H1 (cell line): ENCODE data around the gene LYZL4. TPM values are rescaled to one million over a fixed set of nuclear protein-coding genes. Genes with fewer than 3 reads are reported as not detected.

Experiments
- CTCF ChIA-PET: fragments of 300-600 bp; sonication (Branson Sonifier 250); formaldehyde crosslinking; loops from one replicate; lab custom pipeline; 2021; ENCODE audit not compliant: partially characterized antibody; lab: Charles Lee
- POLR2A ChIA-PET: fragments of 300-600 bp; sonication (Branson Sonifier 250); formaldehyde crosslinking; loops from one replicate; lab custom pipeline; 2021; ENCODE audit warnings: inconsistent platforms; ENCODE audit not compliant: partially characterized antibody; lab: Charles Lee
- DNase-seq, 2 experiments: peaks; one replicate each; pipeline versions ENCODE4 v3.0.0 to v3.0.0-alpha.2; 2010 to 2022; ENCODE audit warnings: low spot score in 2 of 2, low read depth in 1 of 2, mixed read lengths in 1 of 2
- FAIRE-seq: peaks from 2 replicates; lab custom pipeline; 2011; peaks lifted over from hg19 to GRCh38; lab: Jason Lieb, UNC
- H2AFZ ChIP-seq: 2 replicates; pipeline ENCODE4 v1.8.1; 2012; ENCODE audit warnings: low read length, inconsistent platforms
- H2AK5ac ChIP-seq: 2 replicates; pipeline ENCODE4 v1.6.1; 2013; ENCODE audit warnings: low read depth, low read length
- H2BK120ac ChIP-seq: replicated peaks from 2 replicates; pipeline ENCODE3; 2013; ENCODE audit warnings: low read depth, low read length, inconsistent platforms
- H2BK12ac ChIP-seq: 2 replicates; pipeline ENCODE4 v1.6.1; 2013; ENCODE audit warnings: low read depth, low read length
- H2BK15ac ChIP-seq: 2 replicates; pipeline ENCODE4 v1.6.1; 2013; ENCODE audit warnings: low read length
- H2BK20ac ChIP-seq: 2 replicates; pipeline ENCODE4 v1.6.1; 2013; ENCODE audit warnings: low read length
- H2BK5ac ChIP-seq: 2 replicates; pipeline ENCODE4 v1.6.1; 2013; ENCODE audit warnings: low read depth, low read length
- H3K14ac ChIP-seq: 2 replicates; pipeline ENCODE4 v1.6.1; 2013; ENCODE audit warnings: inconsistent platforms; ENCODE audit not compliant: insufficient read length
- H3K18ac ChIP-seq: 2 replicates; pipeline ENCODE4 v1.6.1; 2013; ENCODE audit warnings: low read length; ENCODE audit errors: extremely low read depth
- H3K23ac ChIP-seq: 2 replicates; pipeline ENCODE4 v1.6.1; 2013; ENCODE audit warnings: inconsistent platforms; ENCODE audit not compliant: insufficient read length
- H3K23me2 ChIP-seq: 2 replicates; pipeline ENCODE4 v1.6.1; 2013; ENCODE audit warnings: low read depth, low read length
- H3K27ac ChIP-seq: 2 replicates; pipeline ENCODE4 v1.6.1; 2011; ENCODE audit warnings: low read depth, low read length, inconsistent platforms
- H3K27me3 ChIP-seq, 4 experiments: replicated peaks in 1 of 4; 1 replicate in 1 of 4; 2 replicates in 3 of 4; pipeline versions ENCODE4 v1.6.1 to v1.8.1; 2011 to 2013; ENCODE audit warnings: low read length in 3 of 4, mild to moderate bottlenecking in 3 of 4, inconsistent platforms in 2 of 4, mixed read lengths in 2 of 4, moderate library complexity in 1 of 4; ENCODE audit not compliant: control insufficient read depth in 3 of 4, insufficient read depth in 3 of 4; ENCODE audit errors: extremely low read depth in 1 of 4
- H3K36me3 ChIP-seq, 4 experiments: 2 replicates each; pipeline versions ENCODE4 v1.6.1 to v1.8.1; 2011 to 2013; ENCODE audit warnings: mild to moderate bottlenecking in 4 of 4, low read length in 3 of 4, moderate library complexity in 2 of 4, control low read depth in 1 of 4, inconsistent platforms in 1 of 4; ENCODE audit not compliant: insufficient read depth in 4 of 4, control insufficient read depth in 2 of 4
- H3K4ac ChIP-seq: replicated peaks from 2 replicates; pipeline ENCODE3; 2013; ENCODE audit warnings: low read length, low read depth, mixed read lengths, inconsistent platforms; ENCODE audit not compliant: insufficient read length
- H3K4me1 ChIP-seq, 4 experiments: replicated peaks in 1 of 4; 1 replicate in 1 of 4; 2 replicates in 3 of 4; pipeline versions ENCODE4 v1.6.1 to v1.8.1; 2011 to 2013; ENCODE audit warnings: low read length in 3 of 4, inconsistent platforms in 2 of 4, mixed read lengths in 1 of 4; ENCODE audit not compliant: insufficient read depth in 4 of 4, control insufficient read depth in 3 of 4
- H3K4me2 ChIP-seq, 2 experiments: 2 replicates each; pipeline versions ENCODE4 v1.6.1 to v1.8.1; 2011 to 2013; ENCODE audit warnings: low read depth in 2 of 2, low read length in 2 of 2, control low read depth in 1 of 2, inconsistent platforms in 1 of 2, mild to moderate bottlenecking in 1 of 2; ENCODE audit not compliant: insufficient read depth in 1 of 2
- H3K4me3 ChIP-seq, 4 experiments: fragments of 200-600, 300-600 bp in 1 of 4; sonication (generic), shearing (Covaris generic), sonication (Bioruptor Twin) in 1 of 4; 2 replicates each; pipeline versions ENCODE4 v1.5.1 to v1.8.1; 2011 to 2016; ENCODE audit warnings: low read length in 4 of 4, low read depth in 3 of 4, control low read depth in 2 of 4, inconsistent platforms in 2 of 4, mild to moderate bottlenecking in 2 of 4, mixed read lengths in 1 of 4, moderate library complexity in 1 of 4; ENCODE audit not compliant: insufficient read depth in 2 of 4; ENCODE audit errors: extremely low read depth in 1 of 4
- H3K56ac ChIP-seq: replicated peaks from 2 replicates; pipeline ENCODE3; 2013; ENCODE audit warnings: low read depth, mild to moderate bottlenecking, mixed read lengths, low read length, inconsistent platforms; ENCODE audit not compliant: insufficient read length
- H3K79me1 ChIP-seq: 2 replicates; pipeline ENCODE4 v1.6.1; 2013; ENCODE audit warnings: low read depth, low read length, control low read depth
- H3K79me2 ChIP-seq, 2 experiments: 2 replicates each; pipeline versions ENCODE4 v1.6.1 to v1.8.1; 2012 to 2013; ENCODE audit warnings: low read length in 2 of 2, mild to moderate bottlenecking in 2 of 2, inconsistent platforms in 1 of 2; ENCODE audit not compliant: insufficient read depth in 2 of 2, control insufficient read depth in 1 of 2
- H3K9ac ChIP-seq, 4 experiments: replicated peaks in 1 of 4; 1 replicate in 1 of 4; 2 replicates in 3 of 4; pipeline versions ENCODE4 v1.6.1 to v1.8.1; 2011 to 2013; ENCODE audit warnings: low read depth in 3 of 4, low read length in 3 of 4, control low read depth in 2 of 4, mild to moderate bottlenecking in 2 of 4, moderate library complexity in 2 of 4, inconsistent platforms in 1 of 4; ENCODE audit errors: extremely low read depth in 1 of 4
- H3K9me3 ChIP-seq, 2 experiments: 2 replicates each; pipeline versions ENCODE4 v1.6.1 to v1.8.1; 2012 to 2013; ENCODE audit warnings: mild to moderate bottlenecking in 2 of 2, moderate library complexity in 2 of 2, control low read depth in 1 of 2, inconsistent platforms in 1 of 2, low read depth in 1 of 2, low read length in 1 of 2, mixed read lengths in 1 of 2; ENCODE audit not compliant: insufficient read depth in 2 of 2
- H4K20me1 ChIP-seq, 2 experiments: replicated peaks in 1 of 2; 2 replicates each; pipeline versions ENCODE3 to v1.8.1; 2011 to 2013; ENCODE audit warnings: inconsistent platforms in 2 of 2, low read length in 2 of 2, mild to moderate bottlenecking in 1 of 2; ENCODE audit not compliant: insufficient read depth in 2 of 2, control insufficient read depth in 1 of 2
- H4K5ac ChIP-seq: 2 replicates; pipeline ENCODE4 v1.6.1; 2013; ENCODE audit warnings: low read length, low read depth, mixed read lengths, inconsistent platforms; ENCODE audit not compliant: insufficient read length
- H4K8ac ChIP-seq: 2 replicates; pipeline ENCODE4 v1.8.0; 2013; ENCODE audit warnings: mild to moderate bottlenecking, moderate library complexity, low read length, inconsistent platforms; ENCODE audit not compliant: insufficient read depth; ENCODE audit errors: extremely low read depth
- H4K91ac ChIP-seq: replicated peaks from 2 replicates; pipeline ENCODE3; 2013; ENCODE audit warnings: low read length, mixed read lengths, inconsistent platforms; ENCODE audit not compliant: insufficient read length
- JUND ChIP-seq: IDR thresholded peaks from 2 replicates; pipeline ENCODE4 v1.6.1; 2011; ENCODE audit warnings: mild to moderate bottlenecking, improper control_type of control experiment, low read length
- MAX ChIP-seq: IDR thresholded peaks from 2 replicates; pipeline ENCODE4 v1.6.1; 2012; ENCODE audit warnings: inconsistent platforms
- PHF8 ChIP-seq: fragments of 200-600 bp; sonication (generic); conservative IDR thresholded peaks from 2 replicates; pipeline ENCODE4 v1.7.1; 2012; ENCODE audit warnings: low read depth, mild to moderate bottlenecking, inconsistent platforms, low read length, moderate library complexity
- POLR2A ChIP-seq, 2 experiments: IDR thresholded peaks; 1 replicate in 1 of 2; 2 replicates in 1 of 2; pipeline ENCODE4 v1.6.1; 2011; ENCODE audit warnings: low read depth in 2 of 2, low read length in 2 of 2, mild to moderate bottlenecking in 2 of 2; ENCODE audit errors: control extremely low read depth in 1 of 2
- POLR2AphosphoS5 ChIP-seq: IDR thresholded peaks from 2 replicates; pipeline ENCODE4 v1.6.1; 2011; ENCODE audit warnings: low read depth, low read length
- RAD21 ChIP-seq, 2 experiments: IDR thresholded peaks in 1 of 2; conservative IDR thresholded peaks in 1 of 2; 2 replicates each; pipeline ENCODE4 v1.6.1; 2011; ENCODE audit warnings: low read depth in 2 of 2, low read length in 2 of 2, improper control_type of control experiment in 1 of 2, inconsistent platforms in 1 of 2, mild to moderate bottlenecking in 1 of 2, moderate library complexity in 1 of 2
- RXRA ChIP-seq: IDR thresholded peaks from 2 replicates; pipeline ENCODE4 v1.6.1; 2011; ENCODE audit warnings: low read depth, mild to moderate bottlenecking, low read length, moderate library complexity; ENCODE audit not compliant: insufficient read depth
- SIRT6 ChIP-seq: IDR thresholded peaks from one replicate; pipeline ENCODE4 v1.7.1; 2012; ENCODE audit warnings: low read length, inconsistent platforms
- TAF1 ChIP-seq: IDR thresholded peaks from 2 replicates; pipeline ENCODE4 v1.6.1; 2011; ENCODE audit warnings: mild to moderate bottlenecking, low read depth, low read length
- TEAD4 ChIP-seq: IDR thresholded peaks from 2 replicates; pipeline ENCODE4 v1.6.1; 2012; ENCODE audit warnings: low read depth, low read length, inconsistent platforms, mixed read lengths
- WGBS, 2 experiments: shearing (Covaris generic) in 1 of 2; methylation state at CpG; one replicate each; pipeline versions ENCODE4 v1.1.6 to v1.1.7; 2013 to 2015; ENCODE audit warnings: low lambda C conversion rate in 2 of 2, mixed read lengths in 2 of 2, inconsistent platforms in 1 of 2, low coverage in 1 of 2, missing lambda C conversion rate in 1 of 2; ENCODE audit not compliant: insufficient replicate concordance in 2 of 2, insufficient coverage in 1 of 2, insufficient read length in 1 of 2; ENCODE audit errors: extremely low coverage in 1 of 2, missing lambda C conversion rate in 1 of 2; 5-methylcytosine and 5-hydroxymethylcytosine counted together
- polyA plus RNA-seq, 7 experiments: library from polyadenylated mRNA; depleted of rRNA in 3 of 7; stranded (reverse) in 5 of 7; unstranded in 2 of 7; fragments of >200 nt in 5 of 7; fragments of 200-250 nt in 2 of 7; gene quantifications; 1 replicate in 5 of 7; 2 replicates in 1 of 7; 4 replicates in 1 of 7; pipeline versions ENCODE4 v1.2.1 to v1.2.3, GENCODE V29; 2011 to 2013; ENCODE audit warnings: missing spikeins in 2 of 7, mixed read lengths in 2 of 7
- total RNA-seq: library from RNA; stranded (reverse); fragmentation: NEBNext Ultra II Directional; extraction: Animal tissue kit (Norgen Biotek cat#: 25700); gene quantifications from 2 replicates; pipeline ENCODE4 v1.2.1, GENCODE V29; 2021

Gene LYZL4
- total and polyA plus RNA-seq, 2 of the 8 experiments (the other 6 are each of a cell fraction or from before 2014, with no cell fraction given) = not detected

- no peaks in the 10 kb centered on the region for H3K23me2 ChIP-seq
- FAIRE-seq (no peak), DNase-seq (no peak)
- no peaks in the 10 kb centered on the region for H3K79me1 ChIP-seq
- no peak overlapping the region for H2BK12ac ChIP-seq
- no peaks in the 10 kb centered on the region for H3K9me3 ChIP-seq
- CTCF ChIA-PET = interaction anchor here (1.1 to 1.4 kb wide), 5 partner anchors 20 to 132 kb away, joined by 3 to 8 read pairs (median 3); no protein-coding TSS in a partner anchor
- no peaks in the 10 kb centered on the region for H3K27me3 ChIP-seq
- POLR2A ChIA-PET = no interaction called here
- H3K23ac ChIP-seq = no peak overlapping the region
- no peak overlapping the region for H2BK15ac ChIP-seq
- no peak overlapping the region for H3K9ac ChIP-seq
- H2BK5ac ChIP-seq = no peak overlapping the region
- H3K4me1 ChIP-seq = no peaks in the 10 kb centered on the region; a peak in 1 of 7 replicates
- H4K20me1 ChIP-seq = no peaks in the 10 kb centered on the region
- H3K4ac ChIP-seq = no peak overlapping the region
- no peak overlapping the region for H3K4me2 ChIP-seq
- no peak overlapping the region for H3K27ac ChIP-seq
- no peak overlapping the region for H2AFZ ChIP-seq
- no peak overlapping the region for H4K5ac ChIP-seq
- H2BK120ac ChIP-seq = no peak overlapping the region
- no peak overlapping the region for H3K14ac ChIP-seq
- no peaks in the 10 kb centered on the region for H3K79me2 ChIP-seq
- no peaks in the 10 kb centered on the region for H3K36me3 ChIP-seq
- H2AK5ac ChIP-seq = no peak overlapping the region
- H4K91ac ChIP-seq = no peak overlapping the region
- H3K18ac ChIP-seq = no peak overlapping the region
- no peak for TF ChIP-seq POLR2AphosphoS5
- TF ChIP-seq RXRA = no peak
- no peak for TF ChIP-seq TEAD4
- TF ChIP-seq POLR2A (IDR thresholded peaks at IDR 0.05; ENCODE audit: control extremely low read depth in 1 of 2, low read depth in 2 of 2, low read length in 2 of 2) = no peak
- TF ChIP-seq JUND = no peak
- TF ChIP-seq RAD21 (IDR thresholded peaks at IDR 0.05 in 1 of 2, conservative IDR thresholded peaks at IDR 0.05 in 1 of 2; ENCODE audit: low read depth in 2 of 2, low read length in 2 of 2) = no peak
- TF ChIP-seq MAX = no peak
- no peak for TF ChIP-seq SIRT6
- TF ChIP-seq TAF1 = no peak
- TF ChIP-seq PHF8 = no peak
- no peak overlapping the region for H3K4me3 ChIP-seq
- no peak overlapping the region for H4K8ac ChIP-seq
- H2BK20ac ChIP-seq = no peak overlapping the region
- H3K56ac ChIP-seq = no peak overlapping the region
- 81% methylated on average over 12 of the region's 12 CpGs; no CpG with 5 or more reads in 1 of the 2 experiments for WGBS, 2 experiments
Measured at GRCh38 chr3:42394579-42395288, 15.7 kb downstream of the LYZL4 start.
